G401 (cell line): ENCODE data around the gene NUS1. TPM values are rescaled to one million over a fixed set of nuclear protein-coding genes. Genes with fewer than 3 reads are reported as not detected.
"Not testable (repeated sequence)": the region's sequence is repeated elsewhere in the genome, so short reads cannot be mapped to it uniquely, and the experiment has no call there.

ENCODE experiments used
- DNase-seq: peaks from one replicate; pipeline ENCODE4 v3.0.0-alpha.2; 2015; ENCODE audit warnings: low spot score
- in situ Hi-C: cut with HindIII; loops from 2 replicates; pipeline ENCODE4 v1.10.0; 2016; ENCODE audit warnings: low sequenced_read_pairs, mixed read lengths
- total RNA-seq: library from RNA; depleted of rRNA; stranded (reverse); fragments of >200 nt; shearing (Covaris generic); gene quantifications from 2 replicates; pipeline ENCODE4 v1.2.3, GENCODE V29; 2014; rRNA removed

Gene NUS1
- total RNA-seq = 54.1 and 62.6 TPM in 2 replicates

DNA sequence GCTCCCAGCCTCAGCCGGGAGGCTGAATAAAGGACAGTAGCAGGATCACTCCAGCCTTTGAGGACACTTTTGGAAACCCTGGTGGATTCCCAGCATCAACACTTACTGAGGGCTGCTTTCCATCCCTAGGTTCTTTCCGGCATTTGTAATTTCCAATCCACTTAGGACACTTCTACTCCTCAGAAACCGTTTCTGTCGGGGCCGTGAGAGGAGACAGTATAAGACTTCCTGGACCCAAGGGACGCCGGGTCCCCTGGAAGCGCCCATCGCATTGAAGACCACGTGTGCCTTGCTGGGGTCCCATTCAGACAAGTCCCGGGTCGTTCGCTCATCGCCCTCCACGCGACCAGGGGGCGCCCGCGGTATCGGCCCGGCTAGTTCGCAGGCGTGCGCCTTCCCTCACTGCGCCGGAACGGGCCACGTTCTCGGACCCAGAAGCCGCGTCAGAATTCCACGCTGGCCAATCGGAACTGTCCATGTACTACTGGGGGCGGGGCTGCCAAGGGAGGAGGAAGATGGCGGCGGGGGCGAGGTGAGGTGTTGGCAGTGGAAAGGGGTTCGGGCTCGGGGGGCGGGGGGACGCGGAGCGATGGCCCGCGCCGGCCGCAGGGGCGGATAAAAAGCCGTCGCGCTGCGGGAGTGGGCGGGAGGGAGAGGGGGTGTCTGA lies at the start of gene NUS1:
Gene NUS1 (plus strand): TSS at position 479 of the 667 bp plus-strand sequence. CDS start 202 bp downstream, outside the sequence.
- in situ Hi-C loops = no loop called here
- DNase-seq = peak; percentile 98

DNA sequence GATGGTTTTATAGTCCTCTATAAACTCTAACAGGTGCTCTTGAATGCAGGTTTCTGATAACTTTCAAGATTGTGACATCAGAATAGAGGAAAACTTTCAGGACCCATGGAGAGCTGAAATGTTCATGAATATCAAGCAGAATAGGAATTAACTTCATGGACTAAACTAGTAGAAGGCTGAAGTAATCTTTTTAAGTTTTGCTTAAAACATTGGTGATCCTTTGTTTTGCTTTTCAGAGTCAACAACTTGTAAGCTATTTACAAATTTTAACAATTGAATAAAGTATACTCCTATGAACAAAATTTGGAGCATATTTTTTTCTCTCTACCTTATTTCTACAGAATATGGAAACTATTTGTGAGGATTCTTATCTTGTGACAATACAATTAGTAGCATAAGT lies 47.7 kb upstream of the NUS1 start:
- no peak for DNase-seq
- in situ Hi-C loops = no loop called here

DNA sequence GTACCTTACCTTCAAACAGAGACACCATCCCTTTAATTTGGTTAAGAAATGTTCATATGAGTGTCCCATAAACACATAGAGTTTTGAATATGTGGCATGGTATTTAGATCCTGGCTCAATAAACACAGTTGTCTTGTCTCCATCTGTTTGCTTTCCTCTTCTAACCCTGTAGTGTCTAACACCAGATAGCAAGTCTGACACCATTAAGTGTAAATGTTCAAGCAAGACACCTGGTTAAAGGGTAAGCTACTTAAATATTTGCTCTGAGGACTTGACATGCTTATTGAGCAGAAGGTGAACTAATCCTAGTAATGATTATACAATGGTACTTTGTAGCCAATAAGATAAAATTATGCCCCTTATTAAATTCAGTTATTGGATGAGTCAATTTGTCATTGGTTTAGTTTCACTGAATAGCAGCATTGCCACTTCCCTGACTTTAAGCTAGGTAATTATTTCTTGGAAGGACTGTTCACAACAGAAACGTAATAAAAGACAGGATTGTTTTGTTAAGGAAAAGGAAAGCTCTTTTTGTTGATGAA lies 46.1 kb upstream of the NUS1 start:
- no peak for DNase-seq

DNA sequence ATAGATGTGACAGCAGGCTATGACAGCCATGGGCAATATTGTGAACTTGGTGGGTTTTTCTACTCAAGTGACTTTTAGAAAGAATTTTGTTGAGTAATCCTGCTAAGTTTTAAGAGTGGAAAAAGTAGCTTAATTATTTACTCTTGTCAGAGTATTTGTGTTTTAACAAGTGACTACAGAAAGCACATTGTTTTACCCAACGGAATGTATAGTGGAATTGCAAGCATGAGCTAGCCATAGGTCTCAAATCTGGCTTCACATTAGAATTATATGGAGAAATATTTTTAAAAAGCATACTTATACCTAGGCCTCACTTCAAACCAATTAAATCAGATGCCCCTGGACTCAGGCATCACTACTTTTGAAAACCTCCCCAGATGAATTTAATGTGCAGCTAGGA lies 37.5 kb upstream of the NUS1 start:
- no peak for DNase-seq
- in situ Hi-C loops = no loop called here

More for the DNA sequence above, 46.1 kb upstream of the NUS1 start:
- in situ Hi-C loops = no loop called here

DNA sequence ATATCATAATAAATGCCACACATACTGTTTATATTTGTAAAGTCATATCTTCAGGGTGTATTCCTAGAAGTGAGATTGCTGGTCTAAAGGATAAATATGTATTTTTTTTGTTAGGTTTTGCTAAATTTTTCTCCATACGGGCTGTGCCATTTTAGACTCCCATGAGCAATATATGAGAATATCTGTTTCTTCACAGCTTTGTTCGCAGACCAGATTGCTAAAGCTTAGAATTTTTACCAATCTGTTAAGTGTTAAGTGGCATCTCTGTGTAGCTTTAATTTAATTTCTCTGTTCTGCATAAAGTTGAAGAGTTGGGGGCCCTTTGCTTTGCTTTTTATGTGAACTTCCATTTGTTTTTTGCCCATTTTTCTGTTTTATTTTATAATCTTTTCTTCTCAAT lies 32.3 kb upstream of the NUS1 start:
- DNase-seq = no peak
- in situ Hi-C loops = no loop called here

DNA sequence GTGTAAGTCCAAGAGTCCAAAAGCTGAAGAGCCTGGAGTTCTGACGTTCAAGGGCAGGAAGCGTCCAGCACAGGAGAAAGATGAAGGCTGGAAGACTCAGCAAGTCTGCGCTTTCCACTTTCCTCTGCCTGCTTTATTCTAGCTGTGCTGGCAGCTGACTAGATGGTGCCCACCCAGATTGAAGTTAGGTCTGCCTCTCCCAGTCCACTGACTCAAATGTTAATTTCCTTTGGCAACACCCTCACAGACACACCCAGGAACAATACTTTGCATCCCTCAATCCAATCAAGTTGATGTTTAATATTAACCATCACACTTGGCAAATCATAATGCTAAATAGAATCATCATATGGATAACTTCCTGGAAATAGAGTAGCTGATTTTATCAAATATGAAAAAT lies 23.3 kb upstream of the NUS1 start:
- DNase-seq, in situ Hi-C loops: not testable (repeated sequence)

DNA sequence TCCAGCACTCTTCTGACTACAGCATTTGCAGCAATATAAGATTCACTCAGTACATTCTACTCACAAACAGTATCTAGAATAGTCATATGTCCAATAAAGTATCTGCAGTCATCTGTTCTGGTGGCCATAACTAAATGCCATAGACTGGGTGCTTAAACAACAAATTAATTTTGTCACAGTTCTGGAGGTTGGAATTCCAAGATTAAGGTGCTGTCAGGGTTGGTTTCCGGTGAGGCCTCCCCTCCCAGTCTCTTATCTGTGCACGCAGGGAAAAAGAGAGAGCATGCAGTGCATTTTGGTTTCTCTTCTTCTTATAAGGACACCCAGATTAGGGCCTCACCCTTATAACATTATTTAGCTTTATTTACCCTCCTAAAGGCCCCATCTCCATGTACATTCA lies 21.3 kb upstream of the NUS1 start:
- in situ Hi-C loops = no loop called here
- no peak for DNase-seq

DNA sequence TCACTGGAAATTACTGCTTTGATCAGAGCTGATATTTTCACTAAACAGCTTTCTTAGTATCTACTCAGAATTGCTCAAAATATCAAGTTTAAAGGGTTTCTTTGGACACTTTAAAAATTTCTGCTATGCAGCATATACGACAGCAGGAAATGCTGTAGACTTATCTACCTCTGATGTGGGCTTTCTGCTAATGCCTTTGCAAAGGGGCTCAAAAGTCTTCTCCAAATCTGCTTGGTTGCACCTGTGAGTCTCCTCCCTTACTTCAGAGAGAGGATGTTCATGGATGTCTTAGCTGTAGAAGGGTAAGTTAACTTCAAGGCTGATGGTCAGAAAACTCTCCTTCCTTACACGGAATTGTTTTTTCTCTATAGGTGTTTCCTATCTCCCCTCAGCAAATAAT lies 19.9 kb upstream of the NUS1 start:
- DNase-seq = no peak
- in situ Hi-C loops = no loop called here

DNA sequence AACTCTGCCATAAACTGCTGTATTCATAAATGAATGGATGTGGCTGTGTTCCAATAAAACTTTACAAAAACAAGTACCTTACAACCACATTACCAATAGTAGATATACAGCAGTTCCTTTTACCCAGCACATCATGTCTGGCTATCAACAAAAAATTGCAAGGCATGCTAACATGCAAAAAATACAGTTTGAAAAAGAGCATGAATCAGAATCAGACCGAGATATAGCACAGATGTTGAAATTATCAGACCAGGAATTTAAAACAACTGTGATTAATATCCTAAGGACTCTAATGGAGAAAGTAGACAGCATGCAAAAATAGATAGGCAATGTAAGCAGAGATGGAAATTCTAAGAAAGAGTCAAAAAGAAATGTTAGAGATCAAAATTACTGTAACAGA lies 8.4 kb upstream of the NUS1 start:
- in situ Hi-C loops = no loop called here
- DNase-seq = no peak

DNA sequence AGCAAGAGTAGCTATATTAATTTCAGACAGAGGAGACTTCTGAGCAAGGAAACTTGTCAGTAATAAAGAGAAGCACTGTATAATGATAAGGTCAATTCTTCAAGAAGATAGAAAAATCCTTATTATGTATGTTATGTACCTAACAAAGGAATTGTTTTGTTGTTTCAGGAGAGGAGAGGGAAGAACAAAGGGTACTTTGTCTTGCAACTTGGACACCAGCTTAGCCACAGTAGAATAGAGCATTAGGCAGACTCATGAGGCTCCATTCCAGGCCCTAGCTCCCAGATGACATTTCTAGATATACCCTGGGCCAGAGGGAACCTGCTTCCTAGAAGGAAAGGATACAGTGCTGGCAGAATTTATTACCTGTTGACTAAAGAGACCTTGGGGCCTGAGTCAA lies 6.5 kb upstream of the NUS1 start:
- DNase-seq = no peak
- in situ Hi-C loops = no loop called here

DNA sequence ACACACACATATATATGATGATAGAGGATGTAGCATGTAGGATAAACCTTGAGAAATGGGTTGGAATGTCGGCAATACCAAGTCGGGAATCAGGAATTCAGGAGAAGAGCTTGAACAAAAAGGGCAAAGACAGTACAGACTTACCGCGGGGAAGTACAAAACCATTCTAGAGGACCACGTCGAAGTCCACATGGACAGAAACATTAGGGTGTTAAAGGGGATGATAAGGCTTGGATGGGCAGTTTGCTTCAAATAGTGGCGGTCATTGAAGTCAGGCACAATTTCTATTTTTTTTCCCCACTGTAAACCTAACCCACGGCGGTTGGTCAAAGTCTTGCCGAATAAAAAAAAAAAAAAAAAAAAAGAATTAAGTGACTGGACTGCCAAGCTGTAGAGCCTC lies 766 bp upstream of the NUS1 start:
- in situ Hi-C loops = no loop called here

DNA sequence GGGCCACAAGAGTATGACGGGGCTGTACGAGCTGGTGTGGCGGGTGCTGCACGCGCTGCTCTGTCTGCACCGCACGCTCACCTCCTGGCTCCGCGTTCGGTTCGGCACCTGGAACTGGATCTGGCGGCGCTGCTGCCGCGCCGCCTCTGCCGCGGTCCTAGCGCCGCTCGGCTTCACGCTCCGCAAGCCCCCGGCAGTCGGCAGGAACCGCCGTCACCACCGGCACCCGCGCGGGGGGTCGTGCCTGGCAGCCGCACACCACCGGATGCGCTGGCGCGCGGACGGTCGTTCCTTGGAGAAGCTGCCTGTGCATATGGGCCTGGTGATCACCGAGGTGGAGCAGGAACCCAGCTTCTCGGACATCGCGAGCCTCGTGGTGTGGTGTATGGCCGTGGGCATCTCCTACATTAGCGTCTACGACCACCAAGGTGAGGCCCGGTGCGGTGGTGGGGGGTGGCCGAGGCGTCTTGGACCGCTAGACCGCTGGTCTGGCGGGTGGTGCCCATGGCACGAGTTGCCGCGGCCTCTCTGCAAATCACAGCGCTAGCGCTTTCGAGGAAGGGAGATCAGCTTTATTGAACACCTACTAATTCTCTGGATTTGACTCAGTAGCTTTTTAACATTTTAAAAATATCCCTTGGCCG lies 511 bp downstream of the NUS1 start:
- peak; percentile 23 for DNase-seq
- in situ Hi-C loops = not testable (repeated sequence)

More for the DNA sequence above, 766 bp upstream of the NUS1 start:
- peak; percentile 11 for DNase-seq

DNA sequence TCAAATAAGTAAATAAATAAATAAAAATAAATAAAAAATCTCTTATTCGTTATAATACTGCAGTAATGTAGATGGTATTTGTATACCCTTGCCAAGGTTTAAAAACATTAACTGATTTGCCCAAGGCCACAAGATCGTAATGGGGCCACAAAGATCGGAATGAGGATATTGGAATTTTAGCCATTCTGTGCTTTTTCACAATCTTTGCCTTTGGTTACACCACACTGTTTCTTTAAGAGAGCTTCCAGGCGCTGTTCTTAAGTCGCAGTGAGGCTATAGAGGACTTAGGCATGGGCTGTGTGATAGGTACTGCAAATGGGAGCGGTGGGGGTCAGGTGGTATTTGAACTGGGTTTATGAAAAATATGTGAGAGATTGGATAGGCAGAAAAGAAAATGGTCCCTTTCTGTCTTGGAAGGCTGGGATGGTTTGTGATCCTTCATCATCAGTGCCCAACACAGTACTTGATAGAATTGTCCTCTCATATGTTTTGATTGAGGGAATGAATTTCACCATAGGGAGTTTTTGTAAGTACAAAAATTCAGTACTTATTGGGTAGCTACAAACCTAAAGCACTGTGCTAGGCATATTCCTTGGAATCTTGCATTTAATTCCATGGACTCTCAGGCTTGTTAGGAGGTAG lies 1.4 kb downstream of the NUS1 start:
- peak; percentile 13 for DNase-seq
- in situ Hi-C loops = no loop called here

DNA sequence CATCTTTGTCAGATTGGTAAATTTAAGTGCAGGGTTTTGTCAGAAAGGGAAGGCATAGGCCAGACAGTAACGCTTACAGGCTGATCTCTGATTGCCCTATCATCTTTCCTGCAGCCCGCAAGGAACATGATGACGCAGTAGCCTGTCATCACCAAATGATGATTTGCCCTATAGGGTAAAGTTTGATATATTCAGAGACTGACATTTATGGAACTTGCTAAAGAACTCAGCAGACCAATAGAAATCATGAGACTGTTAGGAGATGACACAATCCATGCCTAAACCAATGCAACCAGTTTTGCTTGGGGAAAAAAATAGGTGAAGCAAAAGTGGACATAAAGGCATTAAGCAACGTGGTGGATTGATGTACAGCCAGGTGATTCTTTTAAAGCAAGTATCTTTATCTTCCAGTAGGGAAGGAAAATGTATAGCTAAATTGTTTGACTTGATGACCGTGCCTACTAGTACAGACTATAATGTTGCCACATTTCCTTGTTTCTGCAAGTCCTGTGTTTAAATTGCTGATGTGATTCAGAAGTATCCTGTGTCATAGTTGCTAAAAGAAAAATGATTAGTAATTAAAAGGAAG lies 2.4 kb downstream of the NUS1 start:
- in situ Hi-C loops = no loop called here
- peak; percentile 12 for DNase-seq

DNA sequence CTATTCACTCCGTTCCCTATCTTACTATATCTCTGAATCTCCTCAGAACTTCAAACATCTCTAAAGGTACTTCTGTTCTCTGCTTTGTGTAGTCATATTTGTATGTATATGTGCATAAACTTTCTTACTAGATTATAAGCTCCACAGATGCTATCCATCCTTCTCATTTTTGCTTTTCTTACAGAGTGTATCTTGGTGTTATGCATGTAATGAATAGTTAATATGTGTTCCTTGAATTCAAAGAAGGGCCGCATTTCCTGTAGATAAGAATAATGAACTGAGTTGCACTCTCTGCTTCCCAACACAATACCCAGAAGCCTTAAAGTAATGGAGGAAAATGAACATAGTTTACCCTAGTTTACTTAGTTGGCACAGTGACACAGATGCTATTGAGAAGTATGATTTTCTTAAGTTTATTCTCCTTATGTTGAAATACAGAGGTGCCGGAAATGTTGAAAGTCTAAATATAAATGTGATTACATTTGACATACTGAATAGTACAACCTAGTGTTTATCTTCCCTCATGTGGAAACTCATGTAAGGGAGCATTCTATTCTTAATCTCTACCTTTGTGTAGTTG lies 6.0 kb downstream of the NUS1 start:
- in situ Hi-C loops = no loop called here
- no peak for DNase-seq

DNA sequence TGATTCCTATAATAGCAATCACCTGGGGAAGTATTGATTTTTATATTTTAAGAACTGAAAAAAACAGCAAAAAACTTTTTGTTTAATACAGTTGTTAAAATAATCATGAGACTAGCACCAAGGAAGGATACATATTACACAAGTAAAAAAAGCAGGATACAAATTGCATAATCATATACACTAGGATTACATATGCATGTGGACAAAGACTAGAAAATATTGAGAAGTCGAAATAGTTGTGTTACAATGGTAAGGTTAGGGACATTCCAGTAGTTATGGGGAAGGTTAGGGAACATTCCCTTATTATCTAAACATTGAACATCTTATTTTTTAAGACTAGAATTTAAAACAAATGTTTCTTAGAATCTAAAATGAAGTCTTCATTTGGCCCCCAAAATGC lies 9.5 kb downstream of the NUS1 start:
- DNase-seq = no peak
- in situ Hi-C loops = no loop called here

DNA sequence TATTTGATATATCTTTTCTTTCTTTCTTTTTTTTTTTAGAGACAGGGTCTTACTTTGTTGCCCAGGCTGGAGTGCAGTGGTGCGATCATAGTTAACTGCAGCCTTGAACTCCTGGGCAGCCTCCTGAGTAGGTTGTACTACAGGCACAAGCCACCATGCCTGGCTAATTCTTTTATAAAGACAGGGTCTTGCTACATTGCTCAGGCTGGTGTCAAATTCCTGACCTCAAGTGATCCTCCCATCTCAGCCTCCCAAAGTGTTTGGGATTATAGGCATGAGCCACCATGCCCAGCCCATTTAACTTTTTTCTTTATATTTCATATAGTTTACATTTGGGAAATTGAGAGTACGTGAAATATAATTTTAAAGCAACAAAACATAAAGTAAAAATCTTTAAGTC lies 10.1 kb downstream of the NUS1 start:
- in situ Hi-C loops = no loop called here
- no peak for DNase-seq

DNA sequence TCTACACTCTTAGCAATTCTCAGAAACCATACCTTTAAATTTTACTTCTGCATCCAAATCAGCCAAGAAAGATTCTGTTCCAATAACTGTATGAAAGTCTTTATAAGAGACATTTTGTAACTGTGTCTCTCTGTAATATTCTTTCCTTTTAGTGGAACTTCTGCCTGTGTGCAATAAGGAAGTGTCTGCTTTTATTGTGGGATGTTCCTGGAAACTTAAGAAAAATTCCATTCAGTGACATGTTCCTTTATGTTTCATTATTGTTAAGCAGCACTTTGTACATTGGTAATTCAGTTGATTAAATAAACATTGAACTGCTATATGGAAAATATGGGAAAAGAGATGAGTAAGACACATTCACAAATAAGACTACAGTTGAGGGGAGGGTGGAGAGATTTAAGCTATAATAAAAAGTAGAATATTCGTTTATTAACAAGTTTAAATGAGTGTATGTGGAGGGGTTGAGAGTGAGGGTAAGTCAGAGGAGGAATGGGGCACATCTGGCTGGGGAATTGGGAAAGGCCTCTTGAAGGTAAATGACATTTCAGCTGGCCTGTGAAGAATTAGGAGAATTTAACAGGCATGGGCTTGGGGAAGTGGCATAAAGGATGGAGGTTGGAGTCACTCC lies 11.9 kb downstream of the NUS1 start:
- in situ Hi-C loops = no loop called here
- no peak for DNase-seq

DNA sequence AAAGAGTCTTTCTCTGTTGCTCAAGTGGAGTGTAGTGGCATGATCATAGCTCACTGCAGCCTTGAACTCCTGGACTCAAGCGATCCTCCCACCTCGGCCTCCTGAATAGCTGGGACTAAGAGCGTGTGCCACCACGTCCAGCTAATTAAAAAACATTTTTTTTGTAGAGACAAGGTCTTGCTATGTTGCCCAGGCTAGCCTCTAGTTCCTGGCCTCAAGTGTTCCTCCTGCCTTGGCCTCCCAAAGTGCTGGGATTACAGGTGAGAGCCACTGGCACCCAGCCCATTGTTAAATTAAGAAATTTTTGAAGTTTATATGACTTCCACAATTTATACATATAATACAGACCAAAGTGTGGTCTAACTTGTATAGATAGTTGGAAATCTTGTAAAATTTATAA lies 14.3 kb downstream of the NUS1 start:
- in situ Hi-C loops, DNase-seq: not testable (repeated sequence)
